HCT116 (cell line): ENCODE results near the gene STK38L.

Experiments used
- ATF3 ChIP-seq: IDR thresholded peaks from 2 replicates; pipeline ENCODE4 v1.6.1; 2012
- EZH2 ChIP-seq: fragments of 200-600 bp; sonication (generic); IDR thresholded peaks from 2 replicates; pipeline ENCODE4 v1.6.1; 2017; ENCODE audit warnings: antibody characterized with exemption, mixed run types
- FOSL1 ChIP-seq: IDR thresholded peaks from 2 replicates; pipeline ENCODE4 v1.6.1; 2012; ENCODE audit warnings: low read depth
- MAX ChIP-seq: IDR thresholded peaks from 2 replicates; pipeline ENCODE4 v1.6.1; 2012
- POLR2A ChIP-seq: IDR thresholded peaks from 2 replicates; pipeline ENCODE4 v1.7.0; 2011; ENCODE audit warnings: borderline replicate concordance; ENCODE audit not compliant: insufficient read depth, insufficient read length; ENCODE audit errors: extremely low read depth
- POLR2AphosphoS5 ChIP-seq: IDR thresholded peaks from 2 replicates; pipeline ENCODE4 v1.6.1; 2011; ENCODE audit warnings: mild to moderate bottlenecking, low read depth, low read length, moderate library complexity
- RAD21 ChIP-seq: IDR thresholded peaks from 2 replicates; pipeline ENCODE4 v1.6.1; 2012; ENCODE audit warnings: low read depth, mild to moderate bottlenecking
- YY1 ChIP-seq: IDR thresholded peaks from 2 replicates; pipeline ENCODE4 v1.6.1; 2011; ENCODE audit warnings: low read length, low read depth, moderate library complexity, mild to moderate bottlenecking; ENCODE audit not compliant: insufficient replicate concordance; ENCODE audit errors: extremely low read depth
- ZNF274 ChIP-seq: fragments of 200-500 bp; sonication (Bioruptor generic); IDR thresholded peaks from 2 replicates; pipeline ENCODE4 v1.6.1; 2014; ENCODE audit warnings: mild to moderate bottlenecking, low read depth, low read length, inconsistent platforms
- TF ChIP-seq, protein P1 (sequence below), 3 experiments: fragments of 200-600 bp in 1 of 3; sonication (generic) in 1 of 3; IDR thresholded peaks in 2 of 3; conservative IDR thresholded peaks in 1 of 3; 2 replicates each; pipeline ENCODE4 v1.5.1; 2012 to 2017; ENCODE audit warnings: low read depth in 2 of 3, low read length in 2 of 3, antibody characterized with exemption in 1 of 3, borderline replicate concordance in 1 of 3, control low read depth in 1 of 3, mild to moderate bottlenecking in 1 of 3, mixed read lengths in 1 of 3, mixed run types in 1 of 3, moderate library complexity in 1 of 3; ENCODE audit not compliant: insufficient read depth in 1 of 3

GRCh38 chr12:27299102-27299501 is 55.0 kb downstream of the STK38L start:
- TF ChIP-seq, protein P1, sequence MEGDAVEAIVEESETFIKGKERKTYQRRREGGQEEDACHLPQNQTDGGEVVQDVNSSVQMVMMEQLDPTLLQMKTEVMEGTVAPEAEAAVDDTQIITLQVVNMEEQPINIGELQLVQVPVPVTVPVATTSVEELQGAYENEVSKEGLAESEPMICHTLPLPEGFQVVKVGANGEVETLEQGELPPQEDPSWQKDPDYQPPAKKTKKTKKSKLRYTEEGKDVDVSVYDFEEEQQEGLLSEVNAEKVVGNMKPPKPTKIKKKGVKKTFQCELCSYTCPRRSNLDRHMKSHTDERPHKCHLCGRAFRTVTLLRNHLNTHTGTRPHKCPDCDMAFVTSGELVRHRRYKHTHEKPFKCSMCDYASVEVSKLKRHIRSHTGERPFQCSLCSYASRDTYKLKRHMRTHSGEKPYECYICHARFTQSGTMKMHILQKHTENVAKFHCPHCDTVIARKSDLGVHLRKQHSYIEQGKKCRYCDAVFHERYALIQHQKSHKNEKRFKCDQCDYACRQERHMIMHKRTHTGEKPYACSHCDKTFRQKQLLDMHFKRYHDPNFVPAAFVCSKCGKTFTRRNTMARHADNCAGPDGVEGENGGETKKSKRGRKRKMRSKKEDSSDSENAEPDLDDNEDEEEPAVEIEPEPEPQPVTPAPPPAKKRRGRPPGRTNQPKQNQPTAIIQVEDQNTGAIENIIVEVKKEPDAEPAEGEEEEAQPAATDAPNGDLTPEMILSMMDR (IDR thresholded peaks at IDR 0.05 in 2 of 3, conservative IDR thresholded peaks at IDR 0.05 in 1 of 3; ENCODE audit: borderline replicate concordance in 1 of 3, insufficient read depth in 1 of 3, low read depth in 2 of 3, low read length in 2 of 3) = no peak
- TF ChIP-seq YY1 (no peak), RAD21 (no peak), MAX (no peak), EZH2 (no peak), POLR2A (no peak), ATF3 (no peak), POLR2AphosphoS5 (no peak), FOSL1 (no peak), ZNF274 (no peak)
